ENCODE data around the gene CHSY3.
"Not testable (repeated sequence)": the region's sequence is repeated elsewhere in the genome, so short reads cannot be mapped to it uniquely, and the experiment has no call there.

Gene CHSY3

GRCh38 chr5:130222573-130222972, 318.3 kb downstream of the CHSY3 start:
- TF ChIP-seq CTCF (IDR thresholded peaks at IDR 0.05; ENCODE audit: low read depth, low read length) = no peak

GRCh38 chr5:130226556-130226955, 322.3 kb downstream of the CHSY3 start:
- H3K4me3 ChIP-seq (ENCODE audit: low read depth, low read length); DNase-seq (ENCODE audit: low read depth, low spot score); in situ Hi-C loops (cut with HindIII; ENCODE audit: low sequenced_read_pairs): not testable (repeated sequence)

More at GRCh38 chr5:130222573-130222972, 318.3 kb downstream of the CHSY3 start:
- peak; percentile 83 for DNase-seq (ENCODE audit: low read depth, low spot score)
- H3K4me3 ChIP-seq (ENCODE audit: low read depth, low read length) = no peak overlapping the region
- in situ Hi-C loops (cut with HindIII; ENCODE audit: low sequenced_read_pairs) = no loop called here

- TF ChIP-seq CTCF (IDR thresholded peaks at IDR 0.05; ENCODE audit: low read depth, low read length) = no peak
- DNase-seq (ENCODE audit: low read depth, low spot score) = peak; percentile 8
- H3K4me3 ChIP-seq (ENCODE audit: low read depth, low read length) = no peak overlapping the region
- in situ Hi-C loops (cut with HindIII; ENCODE audit: low sequenced_read_pairs) = no loop called here
Measured at GRCh38 chr5:130227699-130228098, 323.4 kb downstream of the CHSY3 start.

GRCh38 chr5:130231786-130232185, 327.5 kb downstream of the CHSY3 start:
- H3K4me3 ChIP-seq (ENCODE audit: low read depth, low read length) = no peak overlapping the region
- TF ChIP-seq CTCF (IDR thresholded peaks at IDR 0.05; ENCODE audit: low read depth, low read length) = no peak
- in situ Hi-C loops (cut with HindIII; ENCODE audit: low sequenced_read_pairs) = no loop called here
- DNase-seq (ENCODE audit: low read depth, low spot score) = no peak

GRCh38 chr5:130234816-130235215, 330.6 kb downstream of the CHSY3 start:
- H3K4me3 ChIP-seq (ENCODE audit: low read depth, low read length) = no peak overlapping the region
- DNase-seq (ENCODE audit: low read depth, low spot score) = no peak
- in situ Hi-C loops (cut with HindIII; ENCODE audit: low sequenced_read_pairs) = no loop called here
- no peak for TF ChIP-seq CTCF (IDR thresholded peaks at IDR 0.05; ENCODE audit: low read depth, low read length)
